A549 treated with DMSO at 1 μM for 4 hours (cell line): ENCODE results near the gene IL20RA. TPM values are rescaled to one million over a fixed set of nuclear protein-coding genes. Genes with fewer than 3 reads are reported as not detected.

Experiments
- total RNA-seq: library from RNA; stranded (reverse); fragments of 200-300 nt; extraction: Qiagen RNA extraction; gene quantifications from 5 replicates; pipeline ENCODE4 v1.2.3, GENCODE V29; 2022; ENCODE audit warnings: low read depth

IL20RA gene
- total RNA-seq, result 0.02 to 0.03 TPM in 2 of 5 replicates, not detected in the others

GRCh38 chr6:137044366-137045221 is at the start of gene IL20RA:
Gene IL20RA, minus strand, starts transcription at chr6:137044965. Its CDS starts 237 bp downstream, at chr6:137044728.

Other genes starting within 250 kb of the IL20RA start
- gene PEX7, start 222.4 kb downstream of the IL20RA start, total RNA-seq, result 4.3 to 5.1 TPM (median 4.9 TPM) in 5 replicates
- gene SLC35D3, start 122.7 kb downstream of the IL20RA start, total RNA-seq, result 0.03 to 0.10 TPM (median 0.05 TPM) in 5 replicates
- not detected in 5 replicates for gene IL22RA2, start 128.7 kb upstream of the IL20RA start, total RNA-seq
- gene IFNGR1, start 174.4 kb upstream of the IL20RA start, total RNA-seq, result 24.7 to 30.2 TPM (median 28.0 TPM) in 5 replicates